HG03558 (cell line): ENCODE results near the gene TMA7.

ENCODE experiments used
- ATAC-seq: cut with Tn5 transposase; IDR thresholded peaks from one replicate; pipeline ENCODE4 v1.9.1; 2021; ENCODE audit warnings: moderate number of reproducible peaks; ENCODE audit not compliant: unreplicated experiment; ENCODE audit errors: extremely low read depth

The TMA7 gene

DNA sequence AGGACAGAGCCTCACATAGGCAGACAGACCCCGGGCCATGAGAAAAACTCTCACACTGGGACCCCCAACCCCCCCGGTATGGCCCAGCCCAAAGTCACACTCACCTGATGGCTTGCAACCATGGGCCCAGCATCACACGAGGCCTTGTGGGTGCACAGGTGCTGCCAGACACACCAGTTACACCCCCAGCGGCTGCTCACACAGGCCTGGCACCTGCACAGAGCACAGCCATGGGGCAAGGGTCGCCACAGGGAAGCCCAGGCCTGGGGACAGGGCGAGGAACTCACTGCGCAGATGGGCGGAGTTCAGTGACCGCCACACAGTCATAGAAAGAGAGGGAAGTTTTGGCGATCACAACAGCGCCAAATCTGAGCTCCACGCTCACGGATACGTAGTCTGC lies 19.5 kb upstream of the TMA7 start:
- no peak for ATAC-seq

DNA sequence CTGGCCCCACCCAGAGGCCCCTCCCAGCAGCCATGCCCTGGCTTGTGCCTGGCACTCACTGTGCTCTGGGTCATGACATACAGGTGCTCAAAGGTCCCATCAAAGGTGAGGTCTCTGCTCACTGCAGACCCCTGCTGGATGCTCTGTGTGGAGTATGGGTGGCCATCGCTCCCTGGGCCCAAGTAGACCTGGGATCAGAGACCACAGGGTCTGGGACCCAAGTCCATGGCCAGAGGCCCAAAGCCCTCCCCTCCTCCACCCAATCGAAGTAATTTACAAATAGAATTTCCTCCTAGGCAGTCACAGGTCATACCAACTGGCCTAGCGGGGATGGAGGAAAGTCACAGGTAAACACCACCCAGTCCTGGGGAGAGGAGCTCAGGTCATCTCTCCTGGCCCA lies 17.8 kb upstream of the TMA7 start:
- ATAC-seq: no peak

DNA sequence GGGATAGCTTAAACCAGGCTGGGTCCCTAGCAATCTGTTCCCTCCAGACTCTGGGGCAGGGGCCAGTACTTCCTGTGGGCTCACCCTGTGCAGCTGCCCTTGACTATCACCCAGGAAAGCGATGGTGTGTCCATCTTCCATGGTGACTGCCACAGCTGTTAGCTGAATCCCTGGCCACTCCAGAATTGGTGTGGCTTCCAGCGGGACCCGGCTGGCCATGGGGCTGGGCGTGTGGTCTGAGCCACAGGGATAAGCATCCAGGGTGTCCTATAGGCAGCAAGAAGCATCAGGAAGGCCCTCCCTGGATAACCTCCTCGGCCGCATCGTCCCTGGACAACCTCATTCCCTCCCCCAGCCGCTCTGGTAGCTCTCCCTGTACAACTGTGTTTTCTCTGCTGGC lies 17.4 kb upstream of the TMA7 start:
- ATAC-seq: no peak

DNA sequence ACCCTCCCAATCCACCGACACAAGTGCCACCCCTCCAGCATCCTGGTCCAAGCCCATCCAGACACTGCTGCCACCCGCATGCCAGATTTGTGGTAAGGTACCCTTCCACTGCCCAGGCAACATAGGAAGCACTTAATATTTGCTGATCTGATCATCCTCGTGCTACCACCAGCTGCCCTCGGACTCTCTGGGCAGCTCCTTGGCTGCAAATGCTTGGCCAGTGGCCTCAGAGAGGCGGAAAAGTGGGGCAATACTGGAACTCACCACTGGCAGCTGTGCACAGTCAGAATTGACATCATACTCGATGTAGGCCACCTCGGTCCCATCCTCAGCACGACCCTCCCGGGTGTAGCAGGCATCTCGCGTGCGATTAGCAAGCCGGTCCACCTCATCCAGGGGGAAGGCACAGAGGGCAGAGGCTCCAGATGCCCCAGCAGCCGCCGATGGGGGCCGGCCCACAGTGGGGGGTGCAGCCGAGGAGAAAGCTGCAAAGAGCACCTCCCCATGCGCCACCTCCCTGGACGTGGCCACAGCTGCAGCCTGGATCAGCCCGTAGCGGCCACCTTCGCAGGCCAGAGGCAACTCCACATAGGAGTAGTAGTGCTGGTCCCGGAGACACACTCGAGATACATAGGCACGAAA lies 16.7 kb upstream of the TMA7 start:
- ATAC-seq: no peak

DNA sequence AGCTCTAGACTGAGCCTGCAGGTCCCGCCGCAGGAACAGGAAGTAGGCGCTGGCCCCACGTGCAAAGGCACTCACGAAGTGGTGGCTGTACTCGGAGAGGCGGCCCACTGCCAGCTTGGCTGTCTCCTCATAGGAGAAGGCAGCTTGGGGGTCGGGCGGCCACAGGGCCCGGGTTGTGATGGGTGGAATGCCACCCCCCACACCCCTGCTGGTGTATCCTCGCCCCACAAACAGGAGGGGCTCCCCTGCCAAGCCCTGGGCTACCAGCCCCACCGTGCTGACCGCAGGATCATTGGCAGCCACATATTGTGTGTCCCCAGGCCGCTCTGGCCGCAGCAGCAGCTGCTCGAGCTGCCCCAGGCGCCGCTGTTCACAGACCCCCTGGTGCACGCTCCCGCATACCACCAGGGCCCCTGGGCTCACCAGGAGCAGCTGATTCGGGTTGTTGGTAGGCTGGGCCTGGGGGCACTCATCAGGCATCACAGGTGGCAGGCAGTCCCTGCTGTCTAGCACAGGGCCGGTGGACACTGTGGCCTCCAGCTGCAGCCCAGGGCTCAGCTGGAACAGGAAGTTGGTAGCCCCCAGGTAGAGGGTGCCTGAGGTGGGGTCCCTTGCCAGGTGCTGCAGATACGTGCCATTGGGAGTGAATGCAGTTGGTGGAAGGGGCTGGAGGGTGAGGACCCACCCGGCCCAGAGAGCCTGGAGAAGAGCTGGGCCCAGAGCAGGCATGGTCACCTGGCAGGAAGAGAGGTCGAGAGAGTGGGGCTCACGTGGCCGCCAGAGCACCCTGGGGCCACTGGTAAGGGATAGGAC lies 16.0 kb upstream of the TMA7 start:
- ATAC-seq: no peak

DNA sequence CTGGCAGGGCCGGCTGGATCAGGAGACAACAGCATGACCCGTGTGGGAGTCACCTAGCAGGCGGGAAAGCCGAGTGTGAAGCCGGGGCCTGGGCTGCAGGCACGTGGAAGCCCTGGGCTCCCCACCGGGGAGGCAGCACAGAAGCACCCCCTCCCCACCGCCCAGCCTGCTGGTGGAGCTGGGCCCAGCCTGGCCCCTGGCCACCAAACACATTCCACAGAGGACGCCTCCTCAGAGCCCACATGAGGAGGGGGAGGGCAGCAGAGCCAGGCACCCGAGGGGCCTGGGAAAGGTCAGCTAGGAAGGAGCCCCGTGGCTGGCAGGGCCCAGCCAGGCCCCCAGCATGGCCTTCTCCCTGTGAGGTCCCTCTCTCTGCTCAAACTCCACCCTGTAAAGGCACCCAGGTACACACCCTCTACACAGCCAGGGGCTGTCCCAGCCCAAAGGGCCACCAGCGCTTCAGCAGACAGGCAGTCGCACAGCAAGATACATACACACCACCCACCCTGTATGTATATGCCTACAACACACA lies 14.7 kb upstream of the TMA7 start:
- no peak for ATAC-seq

DNA sequence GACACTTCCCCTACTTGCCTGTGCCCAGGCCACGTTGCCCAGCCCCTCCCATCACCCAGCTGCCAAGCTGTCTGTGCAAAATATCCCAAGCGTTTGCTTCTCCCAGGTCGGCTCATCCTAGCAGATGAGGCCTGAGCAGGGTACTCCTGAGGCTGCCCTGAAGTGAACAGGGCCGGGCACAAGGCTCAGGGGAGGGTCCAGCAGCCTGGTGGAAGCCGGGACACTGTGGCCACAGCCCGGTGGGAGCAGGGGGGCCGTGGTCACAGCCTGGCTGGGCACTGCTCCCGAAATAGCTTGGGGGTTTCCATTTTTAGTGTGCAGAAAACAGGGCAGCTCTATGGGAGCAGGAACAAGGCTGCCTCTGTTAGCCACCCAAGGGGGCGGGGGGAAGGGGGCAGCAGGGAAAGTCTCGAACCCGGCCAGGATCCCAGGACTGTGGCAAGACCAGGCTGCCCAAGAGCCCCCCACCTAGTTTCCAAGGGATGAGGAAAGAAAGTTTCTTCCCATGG lies 13.6 kb upstream of the TMA7 start:
- ATAC-seq: no peak

DNA sequence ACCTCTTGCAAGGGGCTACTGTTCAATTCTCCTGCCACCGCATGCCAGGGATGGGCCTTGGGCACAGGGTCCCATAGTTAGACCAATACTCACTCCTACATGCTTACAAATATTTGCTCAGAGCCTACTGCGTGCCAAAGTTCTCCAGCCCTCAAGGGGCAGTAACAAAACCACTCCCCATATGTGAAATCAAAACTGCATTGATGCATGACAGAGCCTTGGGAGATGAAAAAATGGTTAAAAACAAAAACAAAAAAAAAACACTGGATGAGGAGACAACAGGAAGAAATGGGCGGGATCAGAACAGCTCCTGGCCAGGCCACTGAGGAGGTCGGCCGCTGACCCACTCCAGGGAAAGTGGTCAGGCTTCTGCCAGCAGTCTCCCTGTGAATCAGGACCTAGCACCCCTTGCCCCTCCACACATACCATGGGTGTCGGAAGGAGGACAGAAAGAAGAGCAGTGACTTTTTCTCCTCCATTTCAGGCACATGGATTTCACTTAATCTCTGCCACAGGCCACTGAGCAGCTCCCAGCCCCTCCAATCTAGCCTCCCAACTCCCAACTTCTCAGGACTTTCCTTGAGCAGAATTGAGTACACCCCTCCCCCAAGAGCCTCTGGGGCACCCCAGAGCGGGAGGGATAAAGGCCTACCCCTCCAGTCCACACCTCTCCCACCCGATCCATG lies 13.0 kb upstream of the TMA7 start:
- no peak for ATAC-seq

DNA sequence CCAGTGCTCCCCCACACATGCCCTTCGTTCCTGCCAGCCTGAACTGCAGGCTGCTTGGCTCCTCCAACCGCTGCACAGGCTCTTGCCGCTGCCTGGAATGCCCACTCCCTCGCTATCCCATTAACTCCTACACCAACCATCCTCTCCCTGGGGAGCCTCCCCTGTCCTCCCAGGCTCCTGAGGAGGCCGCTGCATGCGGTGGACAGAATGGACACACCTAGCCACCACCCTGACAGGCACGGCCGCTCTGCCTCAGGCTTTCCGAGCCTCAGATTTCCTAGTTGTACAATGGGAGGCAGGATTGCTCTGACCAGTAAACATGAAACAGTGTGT lies 12.5 kb upstream of the TMA7 start:
- ATAC-seq: no peak

DNA sequence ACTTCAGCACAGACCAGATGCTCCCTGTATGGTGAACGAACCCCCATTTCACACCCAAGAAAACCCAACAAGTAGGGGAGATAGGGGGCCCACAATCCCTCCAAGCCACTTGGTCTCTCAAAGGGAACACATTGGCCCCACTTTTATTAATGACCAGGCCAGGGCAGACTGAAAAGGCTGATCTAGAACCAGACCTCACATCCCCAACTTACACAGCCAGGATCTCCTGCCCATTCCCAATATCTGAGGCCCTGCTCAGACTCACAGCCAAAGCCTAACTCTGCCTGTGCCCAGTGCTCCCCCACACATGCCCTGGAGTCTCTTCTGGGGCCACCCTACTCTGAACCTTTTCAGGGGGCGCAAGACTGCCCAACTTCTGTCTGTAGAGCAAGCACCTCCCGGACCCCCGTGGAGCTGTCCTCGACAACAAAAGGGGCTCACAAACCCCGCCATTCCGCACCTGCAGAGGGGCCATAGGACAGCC lies 11.9 kb upstream of the TMA7 start:
- ATAC-seq: no peak

DNA sequence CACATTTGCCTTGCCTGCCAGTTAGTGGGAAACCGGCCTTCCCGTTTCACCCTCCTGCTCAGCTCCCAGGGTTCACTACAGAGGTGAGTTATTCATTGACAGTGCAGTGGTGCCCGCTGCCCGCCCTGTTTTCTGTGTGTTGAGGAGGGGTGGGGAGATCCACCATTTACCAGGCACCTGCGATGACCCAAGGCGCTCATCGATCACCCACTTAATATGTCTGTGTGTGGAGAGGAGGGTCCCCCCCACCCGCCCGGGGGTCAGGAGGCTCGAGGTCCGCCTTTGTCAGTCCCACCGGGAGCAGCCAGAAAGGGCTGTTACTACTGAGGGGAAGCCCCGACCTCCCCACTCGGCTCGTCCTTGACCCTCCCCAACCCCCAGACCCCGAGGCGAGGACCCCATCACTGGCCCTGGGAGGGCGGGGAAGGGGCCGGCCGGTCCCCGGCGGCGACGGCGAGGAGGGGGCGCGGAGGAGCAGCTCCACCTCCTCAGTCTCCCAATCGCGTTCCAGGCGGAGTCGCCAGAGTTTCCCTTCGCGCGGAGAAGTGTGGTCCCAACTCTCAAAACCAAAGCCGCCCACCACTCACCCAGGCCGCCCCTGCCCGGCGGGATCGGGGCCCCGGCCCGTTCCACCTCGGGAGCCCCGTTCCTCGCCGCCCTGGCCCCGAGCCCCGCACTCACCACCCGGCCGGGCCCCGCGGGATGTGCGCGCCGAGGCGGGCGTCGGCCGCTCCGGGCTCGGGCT lies 11.3 kb upstream of the TMA7 start:
- no peak for ATAC-seq

DNA sequence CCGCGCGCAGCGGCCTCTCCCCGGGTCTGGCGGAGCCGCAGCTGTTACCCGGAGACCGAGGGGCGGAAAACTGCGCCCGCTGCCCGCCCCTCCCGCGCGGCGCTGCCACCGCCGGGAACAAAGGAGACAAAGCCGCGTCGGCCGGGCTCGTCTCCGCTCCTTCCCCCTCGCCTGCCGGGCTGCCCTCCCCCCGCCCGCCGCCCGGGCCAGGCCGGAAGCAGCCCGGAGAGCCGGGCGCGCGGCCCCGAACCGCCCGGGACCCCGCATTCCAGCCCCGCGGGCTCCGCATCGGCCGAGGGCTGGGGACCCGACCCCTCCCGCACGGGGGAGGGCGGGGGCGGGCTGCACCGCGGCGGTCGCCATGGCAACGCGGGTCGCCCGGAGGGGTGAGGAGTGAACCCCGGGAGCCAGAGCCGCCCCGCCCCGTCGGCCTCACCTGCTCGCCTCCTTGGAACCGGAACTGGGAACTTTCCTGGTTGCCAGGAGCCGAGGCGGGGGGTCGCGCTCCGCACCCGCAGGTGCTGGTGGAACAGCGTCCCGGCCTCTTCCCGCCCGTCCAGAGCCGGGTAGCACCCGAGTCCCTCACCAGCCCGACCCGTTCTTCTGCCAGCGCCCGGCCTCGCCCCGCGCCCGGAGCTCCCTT lies 10.6 kb upstream of the TMA7 start:
- ATAC-seq: no peak

DNA sequence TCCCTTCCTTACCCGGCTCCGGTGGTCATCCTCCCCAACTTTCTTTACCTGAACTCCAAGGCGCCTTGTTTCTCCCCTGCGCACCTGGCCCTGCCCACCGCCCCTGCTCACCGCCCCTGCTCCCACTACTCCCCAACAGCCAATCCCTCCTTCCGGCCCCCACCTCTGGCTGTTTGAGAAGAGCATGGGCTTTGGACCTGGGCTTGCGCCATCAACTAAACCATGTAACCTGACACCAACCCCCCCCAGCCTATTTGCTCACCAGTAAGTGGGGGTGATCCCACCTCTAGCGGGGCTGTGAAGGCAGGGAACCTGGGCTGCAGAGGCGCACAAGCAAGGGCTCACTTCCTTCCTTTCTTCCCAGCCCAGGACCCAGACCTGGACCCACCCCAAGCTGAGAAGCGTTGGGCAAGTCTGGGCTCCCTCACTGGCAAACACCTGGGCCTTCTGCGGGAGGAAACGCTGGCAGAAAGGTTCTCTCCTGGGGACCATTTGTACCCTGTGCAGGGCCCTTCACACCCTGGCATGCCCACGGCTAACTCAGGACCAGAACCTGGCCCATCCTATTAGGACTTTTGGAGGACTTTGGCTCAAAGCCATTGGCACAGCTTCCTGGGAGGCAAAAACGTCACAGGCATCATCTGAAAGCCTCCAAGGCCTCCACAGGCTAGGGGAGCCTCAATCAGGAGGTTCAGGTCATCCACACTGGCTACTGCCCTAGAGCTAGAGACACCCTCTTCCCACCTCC lies 9.9 kb upstream of the TMA7 start, which contains the start of gene PLXNB1:
Gene PLXNB1, minus strand, starts transcription at position 127 of the 748 bp plus-strand sequence. CDS start 5,475 bp downstream, outside the sequence.
- ATAC-seq: no peak

DNA sequence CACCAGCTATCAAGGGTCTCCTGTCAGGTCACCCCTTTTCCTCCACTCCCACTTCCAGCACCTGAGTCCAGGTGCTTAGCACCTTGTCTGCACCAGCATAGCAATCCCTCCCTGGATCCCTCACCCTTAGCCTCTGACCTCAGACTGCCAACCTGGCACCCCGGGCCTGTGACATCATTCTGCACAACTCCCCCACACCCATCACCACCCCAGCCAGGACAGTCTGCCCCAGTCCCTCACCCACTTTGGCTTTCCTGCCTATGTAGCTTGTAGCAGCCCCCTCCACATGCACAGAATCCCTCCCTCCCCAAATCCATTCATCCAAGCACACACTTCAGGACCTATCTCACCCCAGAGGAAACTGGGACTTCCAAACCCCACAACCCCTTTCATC lies 9.4 kb upstream of the TMA7 start:
- no peak for ATAC-seq

DNA sequence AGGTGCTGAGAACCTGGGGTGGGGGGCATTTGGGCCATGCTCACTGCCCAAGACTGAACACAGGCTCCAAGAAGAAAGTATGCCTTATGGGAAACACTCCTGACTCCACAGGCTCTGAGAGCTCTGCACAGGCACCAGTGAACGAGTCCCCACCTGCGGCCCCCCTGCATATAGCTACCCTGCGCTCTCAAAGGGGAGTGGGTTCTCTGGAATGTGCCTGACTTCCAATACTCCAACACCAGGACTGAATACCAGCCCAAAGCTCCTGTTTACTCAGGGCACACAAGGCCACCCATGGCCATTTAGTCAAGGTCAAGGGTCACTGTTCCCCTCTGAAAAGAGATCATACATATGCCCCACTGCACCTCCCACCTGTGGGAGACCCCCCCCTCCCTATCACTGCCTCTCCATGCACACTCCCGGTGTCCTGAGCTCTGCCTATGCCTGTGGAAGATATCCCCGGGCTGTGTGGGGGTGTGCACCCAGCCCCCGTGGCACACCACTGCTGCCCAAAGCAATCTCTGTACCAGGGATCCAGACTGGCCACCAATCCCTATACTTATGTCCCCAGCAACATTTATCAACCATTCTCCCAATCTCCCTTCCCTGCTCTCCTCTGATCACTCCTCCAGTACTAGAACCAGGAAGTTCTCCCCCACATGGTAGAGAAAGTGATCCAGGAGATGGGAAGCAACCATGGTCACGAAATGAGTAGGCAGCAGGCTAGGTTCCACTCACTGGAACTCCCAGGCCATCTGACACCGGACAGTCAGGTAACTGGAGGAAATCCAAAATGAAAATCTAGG lies 8.6 kb upstream of the TMA7 start:
- no peak for ATAC-seq

DNA sequence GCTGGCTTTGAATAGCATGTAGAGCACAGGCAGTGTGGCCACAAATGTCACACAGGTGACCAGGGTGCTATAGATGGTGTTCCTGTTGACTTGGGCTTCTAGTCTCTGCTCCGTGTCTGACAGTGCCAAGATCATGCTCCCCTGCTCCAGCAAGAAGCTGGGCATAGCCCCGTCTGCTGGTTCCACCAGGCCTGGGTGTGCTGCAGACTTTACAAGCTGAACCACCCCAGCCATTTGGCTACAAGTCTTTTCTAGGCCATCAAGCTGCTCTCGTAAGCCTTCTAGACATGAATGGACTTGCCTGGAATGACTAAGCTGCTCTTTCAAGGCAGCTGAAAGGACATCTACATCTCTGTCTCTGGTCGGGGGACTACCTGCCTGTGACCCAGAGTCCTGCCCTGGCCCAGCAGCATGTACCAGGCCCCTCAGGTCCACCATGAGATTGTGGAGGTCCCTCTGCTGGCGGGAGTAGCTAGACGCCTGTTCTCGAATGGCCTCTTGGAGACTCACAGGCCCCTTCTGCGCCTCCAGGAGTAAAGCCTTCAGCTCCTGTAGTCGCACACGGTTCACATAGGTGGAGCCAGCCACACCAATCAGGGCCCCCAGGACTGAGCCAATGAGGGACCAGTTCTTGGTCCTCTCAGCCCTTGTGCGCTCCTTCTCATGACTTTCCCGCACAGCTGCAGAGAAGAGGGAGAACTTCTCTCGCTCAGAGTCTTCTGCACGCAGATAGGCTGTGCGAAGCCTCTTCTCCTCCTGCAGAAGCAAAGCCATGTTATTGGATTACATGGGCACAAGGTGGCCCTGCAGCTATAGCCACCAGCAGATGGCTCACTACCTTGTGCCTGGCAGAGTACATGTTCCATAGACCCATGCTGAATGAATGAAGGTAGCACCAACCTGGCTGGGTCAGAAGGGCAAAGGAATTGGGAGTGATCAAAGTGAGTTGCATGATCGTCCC lies 7.4 kb upstream of the TMA7 start:
- ATAC-seq: no peak

DNA sequence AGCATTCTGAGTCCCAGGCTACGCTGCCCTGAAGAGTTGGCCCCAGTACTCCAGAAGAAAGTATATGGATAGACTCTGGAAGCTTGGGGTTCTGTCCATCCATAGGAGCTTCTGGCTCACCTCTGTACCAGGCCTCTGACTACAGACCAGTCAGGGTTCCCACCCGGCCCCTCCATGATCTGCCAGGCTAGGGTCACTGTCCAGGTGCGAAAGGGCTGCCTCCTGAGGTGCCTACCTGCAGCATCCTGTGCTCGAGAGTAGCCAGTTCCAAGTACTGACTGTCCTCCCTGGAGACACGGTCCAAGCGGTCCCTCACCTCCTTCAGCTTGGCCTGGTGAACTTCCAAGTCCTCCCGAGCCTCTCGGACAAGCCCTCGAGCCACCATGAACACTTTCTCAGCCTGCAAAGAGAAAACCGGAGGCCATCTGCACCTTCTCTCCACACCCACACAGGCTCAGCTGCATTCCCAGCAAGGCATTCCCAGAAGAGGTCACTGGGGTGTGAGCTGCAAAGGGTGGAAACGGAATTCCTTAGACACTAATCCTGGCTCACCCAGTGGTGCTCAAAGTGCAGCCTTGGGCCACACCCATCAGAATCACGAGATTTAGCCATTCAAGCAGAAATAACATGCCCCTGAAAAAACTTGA lies 6.5 kb upstream of the TMA7 start:
- no peak for ATAC-seq
